ENCODE results near the gene TECRL.

GRCh38 chr4:64432674-64433073 lies 23.4 kb upstream of the TECRL start:
- TF ChIP-seq CTCF (IDR thresholded peaks at IDR 0.05; ENCODE audit: poor library complexity) (no peak), EZH2 (IDR thresholded peaks at IDR 0.05; ENCODE audit: borderline replicate concordance) (no peak), EZH2phosphoT487 (IDR thresholded peaks at IDR 0.05; ENCODE audit: low read depth, severe bottlenecking, unreplicated experiment) (no peak)

All from hepatocyte (in vitro differentiated cells).